Ramos (cell line): ENCODE data around the gene TSGA10.
"Not testable (repeated sequence)": the region's sequence is repeated elsewhere in the genome, so short reads cannot be mapped to it uniquely, and the experiment has no call there.

ENCODE experiments used
- in situ Hi-C: fragments of 300-500 bp; cut with MboI; formaldehyde crosslinking; loops from one replicate; pipeline ENCODE4 v1.14.3; 2022; ENCODE audit warnings: low sequenced_read_pairs; ENCODE audit not compliant: unreplicated experiment

TSGA10 gene

GRCh38 chr2:99154643-99155536, at the start of gene TSGA10, which contains the start of gene LIPT1:
Gene TSGA10, minus strand, starts transcription at chr2:99154942. Its CDS starts 45,503 bp downstream, at chr2:99109439.
Gene LIPT1, plus strand, starts transcription at chr2:99154967. Its CDS starts 6,991 bp downstream, at chr2:99161958.
- in situ Hi-C loops = loop anchor here (25.0 kb wide), 1 partner anchor 332 kb away; the partner anchor contains the start of gene REV1

- in situ Hi-C loops = no loop called here
Measured at GRCh38 chr2:99201959-99202678, 47.4 kb upstream of the TSGA10 start.

- in situ Hi-C loops = no loop called here
Measured at GRCh38 chr2:99200076-99200800, 45.5 kb upstream of the TSGA10 start.

- in situ Hi-C loops = no loop called here
Measured at GRCh38 chr2:99198103-99198841, 43.5 kb upstream of the TSGA10 start.

GRCh38 chr2:99192364-99192763, 37.6 kb upstream of the TSGA10 start:
- in situ Hi-C loops = not testable (repeated sequence)

- in situ Hi-C loops = no loop called here
Measured at GRCh38 chr2:99190548-99190947, 35.8 kb upstream of the TSGA10 start.

GRCh38 chr2:99188357-99188756, 33.6 kb upstream of the TSGA10 start:
- in situ Hi-C loops = loop anchor here (10.0 kb wide), 1 partner anchor 146 kb away; the partner anchor contains the start of genes EIF5B and TXNDC9

- in situ Hi-C loops = loop anchor here (10.0 kb wide), 1 partner anchor 148 kb away; the partner anchor contains the start of genes EIF5B and TXNDC9
Measured at GRCh38 chr2:99187011-99187410, 32.3 kb upstream of the TSGA10 start.

GRCh38 chr2:99184811-99185210, 30.1 kb upstream of the TSGA10 start:
- in situ Hi-C loops = loop anchor here (10.0 kb wide), 1 partner anchor 150 kb away; the partner anchor contains the start of genes EIF5B and TXNDC9

GRCh38 chr2:99183025-99183424, 28.3 kb upstream of the TSGA10 start:
- in situ Hi-C loops = loop anchor here (10.0 kb wide), 1 partner anchor 152 kb away; the partner anchor contains the start of genes EIF5B and TXNDC9

GRCh38 chr2:99181624-99182000, 26.9 kb upstream of the TSGA10 start:
- in situ Hi-C loops = loop anchor here (10.0 kb wide), 1 partner anchor 153 kb away; the partner anchor contains the start of genes EIF5B and TXNDC9

- in situ Hi-C loops = loop anchor here (10.0 kb wide), 1 partner anchor 154 kb away; the partner anchor contains the start of genes EIF5B and TXNDC9
Measured at GRCh38 chr2:99180755-99181623, 26.2 kb upstream of the TSGA10 start, which contains the start of the genes MITD1 and MRPL30. Gene MITD1, minus strand, starts transcription at chr2:99181058. Its CDS starts 77 bp downstream, at chr2:99180981. Gene MRPL30, plus strand, starts transcription at chr2:99181184. Its CDS starts 5,020 bp downstream, at chr2:99186204.

GRCh38 chr2:99171377-99172140, 16.8 kb upstream of the TSGA10 start:
- in situ Hi-C loops = loop anchor here (25.0 kb wide), 1 partner anchor 316 kb away; the partner anchor contains the start of gene REV1

- in situ Hi-C loops = loop anchor here (25.0 kb wide), 1 partner anchor 318 kb away; the partner anchor contains the start of gene REV1
Measured at GRCh38 chr2:99169534-99169933, 14.8 kb upstream of the TSGA10 start.

GRCh38 chr2:99166218-99166617, 11.5 kb upstream of the TSGA10 start:
- in situ Hi-C loops = loop anchor here (25.0 kb wide), 1 partner anchor 321 kb away; the partner anchor contains the start of gene REV1

GRCh38 chr2:99159594-99159993, 4.9 kb upstream of the TSGA10 start:
- in situ Hi-C loops = loop anchor here (25.0 kb wide), 1 partner anchor 328 kb away; the partner anchor contains the start of gene REV1

- in situ Hi-C loops = loop anchor here (25.0 kb wide), 1 partner anchor 329 kb away; the partner anchor contains the start of gene REV1
Measured at GRCh38 chr2:99158599-99158998, 3.9 kb upstream of the TSGA10 start.
